ENCODE measurements around the gene GRK5.

The GRK5 gene

DNA sequence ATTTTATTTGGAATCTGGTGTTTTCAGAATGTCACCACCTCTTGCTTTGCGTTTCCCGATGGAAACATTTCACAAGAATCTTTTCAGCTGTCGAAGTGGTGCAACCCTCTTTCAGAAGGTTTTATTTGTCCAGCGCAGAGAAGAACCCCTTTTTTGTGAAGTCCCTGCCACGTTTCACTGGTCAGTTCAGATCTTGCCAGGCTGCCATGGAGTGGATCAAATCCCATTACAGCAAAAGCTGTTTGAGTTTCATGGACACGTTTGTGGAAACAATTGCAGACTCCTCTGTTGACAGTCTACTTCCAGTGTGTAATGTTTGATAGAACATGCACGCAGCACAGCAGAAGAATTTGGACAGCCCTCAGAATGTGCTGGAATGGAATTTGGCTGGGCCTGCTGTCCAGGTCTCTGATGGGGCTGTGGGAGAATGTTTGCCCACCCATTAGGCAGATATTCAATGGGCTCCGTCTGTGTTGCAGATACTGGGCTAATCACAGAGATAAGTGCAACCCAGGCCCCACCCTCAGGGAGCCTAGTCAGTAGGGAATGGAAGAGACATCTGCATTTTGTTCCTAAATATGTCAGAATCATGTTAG lies 143.2 kb downstream of the GRK5 start:
- peak overlapping the region in 1 of 2 donors; percentile 16 for H3K4me3 ChIP-seq (ENCODE audit: low read depth in 1 of 2, low read length in 2 of 2)
- peaks cover 42% of the 10 kb centered on the region for H3K4me1 ChIP-seq (ENCODE audit: insufficient read depth, low read length)
- no peaks in the 10 kb centered on the region for H3K27me3 ChIP-seq (ENCODE audit: control insufficient read depth in 1 of 2, insufficient read depth in 2 of 2, low read length in 2 of 2)
- no peak overlapping the region for H3K27ac ChIP-seq (ENCODE audit: low read depth, low read length)
- H3K9me3 ChIP-seq (ENCODE audit: low read length) = no peaks in the 10 kb centered on the region
- H3K36me3 ChIP-seq (ENCODE audit: insufficient read depth, low read length) = no peaks in the 10 kb centered on the region
- H3K9ac ChIP-seq (ENCODE audit: low read length) = no peak overlapping the region

DNA sequence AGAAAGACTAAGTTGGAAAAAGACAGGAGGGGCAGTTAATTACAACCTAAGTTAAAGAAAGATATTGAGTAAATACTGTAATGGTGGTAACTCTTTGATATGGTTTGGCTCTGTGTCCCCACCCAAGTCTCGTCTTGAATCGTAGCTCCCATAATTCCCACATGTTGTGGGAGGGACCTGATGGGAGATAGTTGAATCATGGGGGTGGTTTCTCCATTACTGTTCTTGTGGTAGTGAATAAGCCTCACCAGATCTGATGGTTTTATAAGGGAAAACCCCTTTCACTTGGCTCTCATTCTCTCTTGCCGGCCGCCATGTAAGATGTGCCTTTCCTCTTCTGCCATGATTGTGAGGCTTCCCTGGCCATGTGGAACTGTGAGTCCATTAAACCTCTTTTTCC lies 143.8 kb downstream of the GRK5 start:
- Histone ChIP-seq H3K9ac (ENCODE audit: low read length) (no peak overlapping the region), H3K27me3 (ENCODE audit: control insufficient read depth in 1 of 2, insufficient read depth in 2 of 2, low read length in 2 of 2) (no peaks in the 10 kb centered on the region), H3K4me3 (ENCODE audit: low read depth in 1 of 2, low read length in 2 of 2) (no peak overlapping the region), H3K27ac (ENCODE audit: low read depth, low read length) (no peak overlapping the region), H3K4me1 (ENCODE audit: insufficient read depth, low read length) (peaks cover 36% of the 10 kb centered on the region), H3K9me3 (ENCODE audit: low read length) (no peaks in the 10 kb centered on the region), H3K36me3 (ENCODE audit: insufficient read depth, low read length) (no peaks in the 10 kb centered on the region)

DNA sequence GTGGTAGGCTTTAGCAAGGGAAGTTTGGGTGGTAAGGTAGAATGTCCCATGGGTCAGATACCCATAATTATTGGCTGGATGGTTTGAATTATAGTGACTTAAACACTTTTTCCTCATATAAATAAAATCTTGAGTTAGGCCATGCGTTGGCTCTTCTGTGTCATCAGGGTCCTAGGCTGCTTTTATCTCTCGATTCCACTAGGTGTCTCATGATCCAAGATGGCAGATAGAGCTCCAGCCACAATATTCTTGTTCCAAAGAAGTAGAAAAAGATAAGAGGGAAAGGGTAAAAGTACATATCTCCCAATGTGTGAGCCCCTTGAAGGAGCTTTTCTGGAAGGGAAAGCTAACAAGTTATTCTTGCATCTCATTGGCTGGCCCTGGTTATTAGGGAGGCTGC lies 144.7 kb downstream of the GRK5 start:
- Histone ChIP-seq H3K9ac (ENCODE audit: low read length) (no peak overlapping the region), H3K9me3 (ENCODE audit: low read length) (no peaks in the 10 kb centered on the region), H3K4me3 (ENCODE audit: low read depth in 1 of 2, low read length in 2 of 2) (no peak overlapping the region), H3K27ac (ENCODE audit: low read depth, low read length) (no peak overlapping the region), H3K36me3 (ENCODE audit: insufficient read depth, low read length) (no peaks in the 10 kb centered on the region), H3K4me1 (ENCODE audit: insufficient read depth, low read length) (peaks cover 33% of the 10 kb centered on the region), H3K27me3 (ENCODE audit: control insufficient read depth in 1 of 2, insufficient read depth in 2 of 2, low read length in 2 of 2) (no peaks in the 10 kb centered on the region)

DNA sequence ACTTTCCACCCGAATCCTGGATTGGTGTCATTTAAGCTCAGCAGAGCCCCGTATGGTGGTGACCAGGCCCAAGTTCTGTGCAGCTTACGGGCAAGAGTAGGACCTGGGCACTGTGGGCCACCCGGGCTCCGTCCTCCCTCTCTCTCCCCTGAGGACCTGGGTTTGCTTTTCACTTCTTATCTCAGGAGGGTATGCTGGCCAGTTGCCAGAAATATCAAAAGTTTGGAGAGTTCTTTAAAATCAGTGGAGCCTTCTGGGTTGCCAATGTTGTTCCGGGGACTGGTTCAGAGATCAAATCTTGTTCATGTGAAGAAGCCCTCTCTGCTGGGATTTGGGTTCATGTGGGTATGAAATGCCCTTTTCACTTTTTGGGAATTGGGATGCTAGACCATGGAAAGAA lies 145.4 kb downstream of the GRK5 start:
- Histone ChIP-seq H3K4me3 (ENCODE audit: low read depth in 1 of 2, low read length in 2 of 2) (no peak overlapping the region), H3K4me1 (ENCODE audit: insufficient read depth, low read length) (peaks cover 40% of the 10 kb centered on the region), H3K27me3 (ENCODE audit: control insufficient read depth in 1 of 2, insufficient read depth in 2 of 2, low read length in 2 of 2) (no peaks in the 10 kb centered on the region), H3K27ac (ENCODE audit: low read depth, low read length) (no peak overlapping the region), H3K9me3 (ENCODE audit: low read length) (no peaks in the 10 kb centered on the region), H3K36me3 (ENCODE audit: insufficient read depth, low read length) (no peaks in the 10 kb centered on the region), H3K9ac (ENCODE audit: low read length) (no peak overlapping the region)

DNA sequence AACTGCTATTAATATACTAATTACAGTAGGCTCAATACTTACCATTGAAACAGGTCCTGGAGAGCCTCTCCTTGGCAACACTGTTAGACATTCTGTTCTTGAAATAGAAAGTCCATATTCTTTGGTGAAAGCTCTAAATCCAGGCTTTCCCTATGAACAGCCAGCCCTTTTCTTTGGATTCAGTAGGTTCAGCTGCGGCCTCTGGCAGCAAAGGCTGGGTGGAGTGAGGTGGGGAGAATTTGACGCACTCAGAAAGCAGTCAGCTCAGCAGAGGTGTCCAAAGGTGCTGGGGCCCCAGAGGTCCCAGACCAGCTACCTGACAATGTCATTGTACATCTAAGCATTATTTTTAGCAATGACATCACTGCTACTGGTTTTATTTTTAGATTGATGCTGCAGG lies 146.1 kb downstream of the GRK5 start:
- H3K9ac ChIP-seq (ENCODE audit: low read length) = no peak overlapping the region
- H3K4me3 ChIP-seq (ENCODE audit: low read depth in 1 of 2, low read length in 2 of 2) = no peak overlapping the region
- no peaks in the 10 kb centered on the region for H3K27me3 ChIP-seq (ENCODE audit: control insufficient read depth in 1 of 2, insufficient read depth in 2 of 2, low read length in 2 of 2)
- H3K36me3 ChIP-seq (ENCODE audit: insufficient read depth, low read length) = no peaks in the 10 kb centered on the region
- H3K4me1 ChIP-seq (ENCODE audit: insufficient read depth, low read length) = peaks cover 45% of the 10 kb centered on the region
- H3K27ac ChIP-seq (ENCODE audit: low read depth, low read length) = no peak overlapping the region
- no peaks in the 10 kb centered on the region for H3K9me3 ChIP-seq (ENCODE audit: low read length)

DNA sequence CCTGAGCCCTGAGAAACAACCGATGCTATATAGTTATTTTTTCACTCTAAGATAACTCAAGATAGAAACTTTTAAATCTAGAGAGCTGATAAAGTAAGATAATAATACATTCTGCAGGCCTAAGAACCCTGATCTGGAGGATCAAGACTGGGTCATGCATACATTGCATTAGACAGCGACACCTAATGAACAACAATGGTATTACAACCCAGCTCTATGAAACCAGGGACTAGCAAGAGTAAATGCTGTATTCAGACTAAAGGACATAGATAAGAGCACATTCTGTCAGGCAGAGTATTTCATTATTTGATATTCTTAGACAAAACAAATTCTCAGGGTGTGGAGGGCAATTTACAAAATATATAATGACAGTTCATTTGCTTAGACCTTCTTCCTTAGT lies 148.6 kb downstream of the GRK5 start:
- Histone ChIP-seq H3K9me3 (ENCODE audit: low read length) (no peaks in the 10 kb centered on the region), H3K27ac (ENCODE audit: low read depth, low read length) (no peak overlapping the region), H3K4me3 (ENCODE audit: low read depth in 1 of 2, low read length in 2 of 2) (no peak overlapping the region), H3K9ac (ENCODE audit: low read length) (no peak overlapping the region), H3K36me3 (ENCODE audit: insufficient read depth, low read length) (no peaks in the 10 kb centered on the region), H3K27me3 (ENCODE audit: control insufficient read depth in 1 of 2, insufficient read depth in 2 of 2, low read length in 2 of 2) (no peaks in the 10 kb centered on the region), H3K4me1 (ENCODE audit: insufficient read depth, low read length) (peaks cover 21% of the 10 kb centered on the region)

DNA sequence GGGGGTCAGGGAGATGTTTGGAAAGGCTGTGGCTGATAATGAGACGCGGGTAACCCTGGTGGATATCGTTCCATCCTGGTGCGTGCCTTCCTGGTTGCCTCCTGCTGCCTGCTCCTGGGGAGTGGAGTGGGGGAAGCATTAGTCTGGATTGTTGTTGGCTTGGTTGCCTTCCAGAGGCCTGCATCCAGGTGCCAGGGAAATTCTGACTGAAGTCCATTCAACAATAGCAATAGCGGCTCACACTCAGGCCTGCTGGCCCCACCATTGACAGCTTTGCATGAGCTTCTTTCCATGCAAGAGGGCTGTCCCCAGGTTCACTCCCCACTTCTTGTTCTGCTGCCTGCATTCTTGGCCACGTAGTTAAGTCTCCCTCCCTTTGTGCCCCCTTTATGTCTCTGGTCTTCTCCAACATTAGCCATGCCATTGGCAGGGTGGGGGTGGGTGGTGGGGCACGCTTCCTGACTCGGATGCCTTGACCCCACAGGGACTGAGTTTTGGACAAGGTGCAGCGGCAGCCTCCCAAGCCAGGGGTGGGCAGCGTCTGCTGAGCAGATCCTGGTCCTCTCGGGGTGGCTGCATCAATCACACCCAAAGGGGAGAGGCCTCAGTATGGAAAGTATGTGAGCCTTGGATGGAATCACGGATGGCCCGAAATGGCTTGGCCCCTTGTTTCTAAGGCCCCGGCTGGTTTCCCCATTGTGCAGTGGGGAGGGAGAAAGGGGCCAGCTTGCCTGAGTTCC lies 150.2 kb downstream of the GRK5 start:
- no peaks in the 10 kb centered on the region for H3K9me3 ChIP-seq (ENCODE audit: low read length)
- no peaks in the 10 kb centered on the region for H3K36me3 ChIP-seq (ENCODE audit: insufficient read depth, low read length)
- no peak overlapping the region for H3K27ac ChIP-seq (ENCODE audit: low read depth, low read length)
- H3K9ac ChIP-seq (ENCODE audit: low read length) = no peak overlapping the region
- H3K27me3 ChIP-seq (ENCODE audit: control insufficient read depth in 1 of 2, insufficient read depth in 2 of 2, low read length in 2 of 2) = no peaks in the 10 kb centered on the region
- no peak overlapping the region for H3K4me3 ChIP-seq (ENCODE audit: low read depth in 1 of 2, low read length in 2 of 2)
- H3K4me1 ChIP-seq (ENCODE audit: insufficient read depth, low read length) = peaks cover 19% of the 10 kb centered on the region

DNA sequence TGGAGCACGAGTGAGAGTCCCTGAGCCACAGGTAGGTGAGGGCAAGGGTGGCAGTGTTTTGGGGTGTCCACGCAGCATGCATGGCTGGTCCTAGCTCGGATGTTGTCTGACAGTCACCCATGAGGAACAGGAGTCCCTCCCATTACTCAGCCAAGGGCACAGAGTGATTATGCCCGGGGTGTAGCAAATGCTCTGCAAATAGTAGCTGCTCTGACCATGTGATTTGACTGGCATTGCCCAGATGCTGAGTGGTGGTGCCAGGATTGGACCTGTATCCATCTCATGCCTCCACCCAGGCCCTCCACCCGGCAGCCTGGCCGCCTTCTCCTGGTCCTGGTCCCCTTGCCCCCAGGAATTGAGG lies 150.8 kb downstream of the GRK5 start:
- no peaks in the 10 kb centered on the region for H3K36me3 ChIP-seq (ENCODE audit: insufficient read depth, low read length)
- no peak overlapping the region for H3K27ac ChIP-seq (ENCODE audit: low read depth, low read length)
- no peak overlapping the region for H3K9ac ChIP-seq (ENCODE audit: low read length)
- no peak overlapping the region for H3K4me3 ChIP-seq (ENCODE audit: low read depth in 1 of 2, low read length in 2 of 2)
- no peaks in the 10 kb centered on the region for H3K9me3 ChIP-seq (ENCODE audit: low read length)
- H3K4me1 ChIP-seq (ENCODE audit: insufficient read depth, low read length) = peaks cover 19% of the 10 kb centered on the region
- no peaks in the 10 kb centered on the region for H3K27me3 ChIP-seq (ENCODE audit: control insufficient read depth in 1 of 2, insufficient read depth in 2 of 2, low read length in 2 of 2)

DNA sequence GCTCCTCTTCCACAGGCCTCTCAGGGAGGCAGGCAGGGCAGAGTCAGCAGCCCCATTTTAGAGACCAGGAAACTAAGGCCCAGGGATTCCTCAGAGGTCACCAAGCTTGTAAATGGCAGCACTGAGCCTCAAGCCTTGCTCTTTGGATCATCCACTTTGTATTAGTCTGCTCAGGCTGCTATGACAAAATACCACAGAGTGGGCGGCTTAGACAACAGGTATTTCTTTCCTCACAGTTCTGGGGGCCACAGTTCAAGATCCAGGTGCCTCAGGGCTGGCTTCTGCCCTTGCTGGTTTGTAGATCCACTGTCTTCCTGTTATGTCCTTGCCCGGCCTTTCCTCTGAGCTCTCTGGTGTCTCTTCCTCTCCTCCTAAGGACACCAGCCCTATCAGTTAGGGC lies 151.2 kb downstream of the GRK5 start:
- no peaks in the 10 kb centered on the region for H3K36me3 ChIP-seq (ENCODE audit: insufficient read depth, low read length)
- no peak overlapping the region for H3K27ac ChIP-seq (ENCODE audit: low read depth, low read length)
- peaks cover 19% of the 10 kb centered on the region for H3K4me1 ChIP-seq (ENCODE audit: insufficient read depth, low read length)
- no peaks in the 10 kb centered on the region for H3K9me3 ChIP-seq (ENCODE audit: low read length)
- H3K4me3 ChIP-seq (ENCODE audit: low read depth in 1 of 2, low read length in 2 of 2) = no peak overlapping the region
- no peak overlapping the region for H3K9ac ChIP-seq (ENCODE audit: low read length)
- no peaks in the 10 kb centered on the region for H3K27me3 ChIP-seq (ENCODE audit: control insufficient read depth in 1 of 2, insufficient read depth in 2 of 2, low read length in 2 of 2)

DNA sequence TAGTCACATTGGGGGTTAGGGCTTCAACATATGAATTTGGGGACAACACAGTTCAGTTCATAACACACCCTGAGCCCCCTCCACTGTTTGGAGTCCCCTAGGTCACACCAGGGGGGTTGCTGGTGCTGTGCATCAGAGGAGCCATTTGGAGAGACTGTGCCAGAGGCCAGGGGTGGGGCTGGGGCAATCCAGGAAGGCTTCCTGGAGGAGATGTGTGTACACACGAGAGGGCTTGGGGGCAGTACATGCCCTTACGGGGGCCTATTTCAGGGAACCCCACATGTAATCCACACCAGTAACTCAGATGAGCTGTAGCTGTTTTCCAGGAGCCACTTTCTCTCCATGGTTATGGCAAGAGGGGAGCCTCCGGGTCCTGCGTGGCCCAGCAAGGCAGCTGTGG lies 151.7 kb downstream of the GRK5 start:
- no peak overlapping the region for H3K27ac ChIP-seq (ENCODE audit: low read depth, low read length)
- H3K27me3 ChIP-seq (ENCODE audit: control insufficient read depth in 1 of 2, insufficient read depth in 2 of 2, low read length in 2 of 2) = no peaks in the 10 kb centered on the region
- peaks cover 19% of the 10 kb centered on the region for H3K4me1 ChIP-seq (ENCODE audit: insufficient read depth, low read length)
- H3K4me3 ChIP-seq (ENCODE audit: low read depth in 1 of 2, low read length in 2 of 2) = no peak overlapping the region
- no peaks in the 10 kb centered on the region for H3K9me3 ChIP-seq (ENCODE audit: low read length)
- H3K36me3 ChIP-seq (ENCODE audit: insufficient read depth, low read length) = no peaks in the 10 kb centered on the region
- no peak overlapping the region for H3K9ac ChIP-seq (ENCODE audit: low read length)

DNA sequence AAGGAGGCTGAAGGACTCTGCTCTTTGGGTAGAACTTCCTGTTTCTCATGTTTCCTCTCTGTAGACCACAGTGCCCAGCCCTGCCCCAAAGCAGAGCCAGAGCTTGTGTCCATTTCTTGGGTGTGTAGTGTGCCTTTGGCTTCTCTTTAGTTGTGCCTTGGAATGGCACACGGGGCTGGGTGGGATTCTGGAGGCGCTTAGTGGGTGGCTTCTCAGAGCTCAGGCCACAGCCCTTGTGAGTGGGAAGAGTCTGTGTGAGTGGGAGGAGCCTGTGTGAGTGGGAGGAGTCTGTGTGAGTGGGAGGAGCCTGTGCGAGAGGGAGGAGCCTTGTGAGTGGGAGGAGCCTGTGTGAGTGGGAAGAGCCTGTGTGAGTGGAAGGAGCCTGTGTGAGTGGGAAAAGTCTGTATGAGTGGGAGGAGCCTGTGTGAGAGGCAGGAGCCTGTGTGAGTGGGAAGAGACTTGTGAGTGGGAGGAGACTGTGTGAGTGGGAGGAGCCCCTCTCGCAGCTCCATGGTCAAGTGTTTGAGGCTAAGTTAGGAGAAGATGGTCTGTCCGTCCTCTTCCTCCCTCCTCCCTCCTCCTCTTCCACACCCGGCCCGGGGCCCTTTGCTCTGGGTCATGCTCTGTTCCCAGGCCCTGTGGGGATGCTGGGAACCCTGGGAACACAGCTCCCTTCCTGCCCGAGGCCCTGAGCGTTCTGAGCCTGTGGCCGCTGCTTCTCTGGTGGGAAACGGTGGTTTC lies 153.0 kb downstream of the GRK5 start:
- Histone ChIP-seq H3K9ac (ENCODE audit: low read length) (no peak overlapping the region), H3K4me1 (ENCODE audit: insufficient read depth, low read length) (peaks cover 23% of the 10 kb centered on the region), H3K4me3 (ENCODE audit: low read depth in 1 of 2, low read length in 2 of 2) (no peak overlapping the region), H3K36me3 (ENCODE audit: insufficient read depth, low read length) (no peaks in the 10 kb centered on the region), H3K9me3 (ENCODE audit: low read length) (no peaks in the 10 kb centered on the region), H3K27ac (ENCODE audit: low read depth, low read length) (no peak overlapping the region), H3K27me3 (ENCODE audit: control insufficient read depth in 1 of 2, insufficient read depth in 2 of 2, low read length in 2 of 2) (no peaks in the 10 kb centered on the region)
